Measurements from ENCODE around the gene GABBR2.

Gene GABBR2

DNA sequence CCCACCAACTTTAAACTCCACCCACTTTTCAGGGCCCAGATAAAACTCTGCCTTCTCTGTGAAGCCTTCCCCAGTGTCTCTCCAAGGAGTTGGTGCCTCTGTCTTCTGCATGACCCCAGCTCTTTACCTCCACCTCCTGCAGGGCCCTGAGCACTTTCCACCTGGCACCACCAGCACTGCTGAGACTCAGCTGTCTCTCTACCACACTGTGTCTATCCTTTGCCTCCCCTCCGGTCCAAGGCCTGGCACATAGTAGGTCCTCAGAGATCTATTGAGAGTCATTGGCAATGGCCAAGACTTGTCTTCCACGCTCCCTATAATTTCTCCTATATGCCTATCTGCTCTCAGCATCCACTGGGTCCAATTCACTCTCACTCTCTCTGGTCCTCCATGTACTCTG, 12.9 kb upstream of the GABBR2 start:
- no peak for DNase-seq (ENCODE audit: low read depth in 3 of 3)

DNA sequence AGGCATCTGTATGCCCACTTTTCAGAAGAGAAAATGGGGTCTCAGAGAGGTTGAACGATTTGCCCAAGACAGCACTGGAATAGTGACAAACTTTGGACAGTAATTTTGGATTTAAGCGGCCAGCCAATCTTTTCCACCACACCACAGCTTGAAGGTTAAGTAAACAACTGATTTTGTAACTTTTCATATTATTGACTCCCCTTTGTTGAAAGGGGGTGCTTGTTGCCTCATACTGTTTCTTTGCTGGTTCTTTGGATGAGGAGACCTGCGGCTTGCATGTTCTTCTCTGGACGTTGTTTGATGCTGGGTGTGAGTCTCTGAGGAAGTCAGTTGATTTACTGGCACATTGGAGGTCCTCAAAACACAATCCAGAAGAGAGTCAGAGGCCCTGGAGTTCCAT, 11.7 kb upstream of the GABBR2 start:
- DNase-seq (ENCODE audit: low read depth in 3 of 3), result no peak

DNA sequence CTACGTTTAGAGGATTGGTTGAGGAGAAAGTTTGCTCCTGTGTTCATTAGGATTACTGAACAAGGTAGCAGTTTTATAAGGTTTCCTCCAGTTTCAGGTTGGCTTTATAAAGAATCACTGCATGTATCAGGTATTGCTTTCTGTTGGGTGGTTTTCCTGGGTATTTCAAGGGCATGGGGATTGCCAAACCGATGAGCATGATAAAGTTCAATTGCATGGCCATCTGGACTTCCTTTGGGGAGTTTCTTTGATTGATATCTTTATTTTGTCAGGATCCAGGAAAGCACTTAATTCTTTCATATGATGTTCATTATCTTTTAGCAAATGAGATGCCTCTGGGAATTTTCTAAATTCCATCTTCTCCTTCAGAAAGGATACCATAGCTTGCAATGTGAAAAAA, 10.3 kb upstream of the GABBR2 start:
- no peak for DNase-seq (ENCODE audit: low read depth in 3 of 3)

DNA sequence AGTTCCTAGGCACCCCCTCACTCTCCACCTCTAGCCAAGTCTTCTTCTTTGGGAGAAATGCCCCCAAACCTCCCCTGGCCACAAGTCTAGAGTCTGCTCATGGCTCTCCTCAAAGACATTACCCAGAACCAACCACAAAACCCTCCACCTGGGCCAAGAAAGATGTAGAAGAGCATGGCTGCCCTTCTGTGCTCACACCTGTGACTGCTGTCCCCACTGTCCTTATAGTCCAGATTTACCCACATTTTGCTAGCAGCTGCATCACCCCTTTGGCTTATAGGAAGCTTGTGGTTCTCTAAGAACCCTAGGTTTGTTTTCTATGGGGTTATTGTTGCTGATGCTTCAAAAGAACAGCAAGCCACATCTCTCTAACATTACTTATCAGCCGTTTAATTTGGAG, 6.1 kb upstream of the GABBR2 start:
- no peak for DNase-seq (ENCODE audit: low read depth in 3 of 3)

DNA sequence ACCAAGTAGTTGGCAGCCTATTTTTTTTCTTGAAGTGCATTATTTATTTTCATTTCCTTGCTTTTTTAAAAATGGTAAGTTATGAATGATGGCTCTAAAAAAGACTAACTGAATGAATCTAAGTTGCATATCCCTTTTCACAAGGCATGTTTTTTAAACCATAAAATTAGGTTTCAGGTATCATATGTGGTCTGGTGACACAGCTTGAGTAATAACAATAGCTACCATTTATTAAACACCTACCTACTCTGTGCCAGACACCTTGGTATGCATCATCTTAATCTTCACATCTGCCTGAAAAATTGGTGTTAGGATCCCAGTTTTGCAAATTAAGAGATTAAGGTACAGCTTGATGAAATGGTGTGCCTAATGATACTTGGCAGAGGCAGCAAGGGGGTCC, 4.3 kb upstream of the GABBR2 start:
- DNase-seq (ENCODE audit: low read depth in 3 of 3), result no peak

DNA sequence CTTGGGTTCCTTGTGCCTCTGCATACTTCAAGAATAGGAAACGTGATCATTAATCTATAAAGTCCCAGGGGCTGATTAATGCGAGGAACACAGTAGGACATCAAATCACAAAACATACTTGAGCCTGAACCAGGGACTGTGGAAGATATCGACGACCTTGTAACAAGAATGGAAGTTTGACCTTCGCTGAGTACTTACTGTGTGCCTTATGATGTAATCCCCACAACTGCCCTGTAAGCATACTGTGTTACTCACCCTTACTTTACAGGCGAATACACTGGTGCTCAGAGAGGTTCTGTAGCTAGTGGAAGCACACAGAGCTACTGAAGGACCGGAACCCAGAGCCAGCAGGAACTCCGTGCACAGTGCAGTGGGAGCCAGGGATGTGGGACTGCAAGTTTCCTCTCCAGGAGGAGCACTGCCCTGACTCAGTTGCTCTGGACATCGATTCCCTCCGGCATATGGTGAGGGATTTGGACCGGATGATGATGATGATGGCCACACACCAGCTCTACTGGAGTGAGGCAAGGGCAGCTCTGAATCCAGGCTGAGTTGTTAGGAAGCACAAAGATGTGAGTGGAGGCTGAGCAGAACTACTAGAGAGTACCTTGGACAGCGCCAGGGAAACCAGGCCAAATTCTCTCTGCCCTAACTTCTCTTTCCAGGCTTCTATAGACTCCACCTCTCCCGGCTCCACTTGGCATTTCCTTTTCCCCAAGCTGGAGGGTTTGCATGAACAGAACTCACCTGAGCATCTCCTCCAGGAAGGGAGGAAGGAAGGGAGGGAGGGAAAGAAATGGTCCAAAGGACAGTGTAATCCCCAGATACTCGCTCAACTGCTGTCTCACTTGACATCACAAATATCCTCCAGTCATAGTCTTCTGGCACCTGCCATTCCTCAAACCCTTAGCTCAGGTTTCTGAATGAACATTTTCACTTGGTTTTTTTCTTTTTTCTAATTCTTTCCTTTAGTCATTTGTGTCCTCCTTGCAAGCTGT, 1.5 kb upstream of the GABBR2 start:
- DNase-seq (ENCODE audit: low read depth in 3 of 3), result no peak

DNA sequence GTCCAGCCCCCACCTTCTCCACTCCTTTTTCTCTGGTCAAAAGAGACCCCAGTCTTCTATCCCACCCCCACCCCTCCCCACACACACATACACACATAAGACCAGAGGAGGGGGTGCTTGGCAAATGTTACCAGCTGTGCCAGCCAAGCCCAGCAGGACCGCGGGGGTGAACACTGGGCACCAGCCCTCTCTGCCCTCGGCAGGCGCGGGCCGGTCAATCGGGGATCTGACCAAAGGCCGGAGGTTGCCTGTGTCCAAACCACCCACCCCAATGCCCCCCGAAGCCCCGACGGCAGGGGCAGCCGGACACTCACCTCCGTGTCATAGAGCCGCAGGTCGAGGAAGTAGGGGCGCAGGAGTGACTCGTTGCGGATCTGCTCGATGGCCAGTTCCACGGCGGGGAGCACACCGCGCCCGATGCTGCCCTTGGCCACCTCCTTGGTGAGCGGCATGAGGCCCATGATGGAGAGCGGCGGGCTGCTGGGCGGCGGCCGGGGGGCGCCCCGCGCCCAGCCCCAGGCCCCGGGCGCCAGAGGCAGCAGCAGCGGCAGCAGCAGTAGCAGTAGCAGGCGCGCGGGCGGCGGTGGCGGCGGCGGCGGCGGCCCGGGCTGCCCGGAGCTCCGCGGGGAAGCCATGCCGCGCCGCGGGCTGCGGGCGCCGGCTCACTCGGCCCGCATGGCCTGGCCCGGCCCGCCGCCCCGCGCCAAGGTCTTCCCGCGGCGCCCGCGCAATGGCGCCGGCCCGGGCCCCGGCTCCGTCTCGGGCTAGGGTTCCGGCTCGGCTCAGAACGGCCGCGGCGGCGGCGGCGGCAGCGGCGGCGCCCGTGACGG, 417 bp downstream of the GABBR2 start:
- no peak for DNase-seq (ENCODE audit: low read depth in 3 of 3)

DNA sequence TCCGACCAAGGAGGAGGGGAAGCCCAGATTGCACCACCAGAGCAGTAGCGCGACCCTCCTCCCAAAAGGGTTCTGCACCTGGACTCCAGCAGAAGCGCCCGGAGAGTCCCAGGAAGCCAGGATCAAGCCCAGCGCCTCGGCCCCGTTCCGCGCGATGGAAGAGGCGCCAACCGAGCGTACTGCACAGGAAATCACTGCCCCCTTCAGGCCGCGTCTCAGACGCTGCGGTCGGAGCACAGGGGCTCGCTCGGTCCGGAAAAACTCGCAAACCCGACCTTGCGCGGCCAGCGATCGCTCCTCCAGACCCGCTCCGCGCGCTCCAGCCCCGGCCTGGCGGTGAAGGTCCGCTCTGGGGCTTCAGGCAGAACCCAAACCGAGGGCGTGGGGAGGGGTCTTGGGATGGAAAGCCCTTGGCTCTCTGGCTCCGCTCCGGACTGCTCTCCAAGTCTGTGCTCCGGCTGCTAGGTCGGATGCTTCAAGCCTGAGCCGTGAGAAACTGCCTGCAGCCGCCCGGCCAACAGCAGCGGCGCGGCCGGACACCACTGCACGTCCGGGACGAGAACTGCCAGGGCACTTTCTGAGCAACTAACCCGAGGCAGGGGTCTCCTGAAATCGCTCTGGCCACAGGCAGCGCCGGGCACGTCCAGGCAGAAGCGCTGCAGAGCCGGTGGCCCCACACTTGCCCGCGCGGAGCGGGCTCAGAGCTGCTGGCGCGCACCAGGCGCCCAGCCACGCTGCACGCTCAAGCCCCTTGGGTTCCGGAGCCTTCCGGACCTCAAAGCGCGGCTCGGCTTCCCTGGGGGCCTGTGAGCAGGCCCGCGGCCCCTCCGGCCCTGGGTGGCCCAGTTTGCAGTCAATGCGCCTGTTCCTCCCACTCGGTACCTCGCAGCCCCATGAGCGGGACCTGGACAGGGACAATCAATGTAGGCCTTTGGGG, 1.3 kb downstream of the GABBR2 start:
- peak in 1 of 3 experiments; percentile 26 for DNase-seq (ENCODE audit: low read depth in 3 of 3)

DNA sequence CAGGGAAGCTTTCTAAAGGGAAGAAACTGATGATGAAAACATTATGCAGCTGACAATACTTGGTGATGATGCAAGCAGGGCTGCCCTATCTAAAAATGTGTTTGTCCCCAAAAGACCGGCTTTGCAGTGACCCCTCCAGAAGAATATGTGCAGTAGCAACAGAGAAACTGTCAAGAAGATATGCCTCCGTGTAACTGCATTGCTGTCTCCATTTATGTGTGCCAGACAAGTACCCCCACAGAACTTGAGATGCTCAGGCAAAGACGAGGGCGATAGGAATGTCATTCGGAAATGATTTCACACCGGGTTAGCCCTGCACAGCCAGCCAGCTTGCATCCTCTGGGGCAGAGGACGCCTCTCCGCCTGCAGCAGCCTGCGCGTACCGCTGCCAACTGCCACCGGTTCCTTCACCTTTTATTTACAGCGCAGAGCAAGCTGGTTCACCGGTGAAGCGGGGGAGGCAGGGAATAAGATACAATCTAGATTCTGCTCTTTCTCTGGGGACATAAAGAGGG, 2.0 kb downstream of the GABBR2 start:
- no peak for DNase-seq (ENCODE audit: low read depth in 3 of 3)

DNA sequence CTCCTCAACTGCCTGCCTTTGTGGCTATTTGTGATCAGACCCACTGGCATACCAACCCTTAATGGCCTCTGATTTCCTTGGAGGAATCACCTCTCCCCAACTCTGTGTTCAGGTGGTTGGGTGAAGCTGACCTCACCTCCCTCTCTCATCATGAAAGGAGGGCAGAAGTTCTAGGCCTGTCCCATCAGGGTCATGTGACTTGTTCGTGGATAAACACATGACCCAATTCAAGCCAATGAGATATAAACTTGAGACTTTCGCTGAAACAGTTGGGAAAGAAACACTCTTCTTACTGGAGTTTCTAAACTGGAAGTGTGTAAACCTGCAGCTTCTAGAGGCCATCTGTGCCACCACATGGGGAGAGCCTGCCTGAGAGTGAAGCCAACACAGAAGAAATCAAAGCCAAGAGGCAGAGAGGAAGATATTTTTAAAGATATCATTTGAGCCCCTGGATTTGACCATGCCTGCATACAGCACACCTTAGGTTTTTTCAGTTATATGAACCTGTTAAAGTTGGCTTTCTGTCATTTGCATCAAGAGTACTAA, 5.8 kb downstream of the GABBR2 start:
- no peak for DNase-seq (ENCODE audit: low read depth in 3 of 3)

DNA sequence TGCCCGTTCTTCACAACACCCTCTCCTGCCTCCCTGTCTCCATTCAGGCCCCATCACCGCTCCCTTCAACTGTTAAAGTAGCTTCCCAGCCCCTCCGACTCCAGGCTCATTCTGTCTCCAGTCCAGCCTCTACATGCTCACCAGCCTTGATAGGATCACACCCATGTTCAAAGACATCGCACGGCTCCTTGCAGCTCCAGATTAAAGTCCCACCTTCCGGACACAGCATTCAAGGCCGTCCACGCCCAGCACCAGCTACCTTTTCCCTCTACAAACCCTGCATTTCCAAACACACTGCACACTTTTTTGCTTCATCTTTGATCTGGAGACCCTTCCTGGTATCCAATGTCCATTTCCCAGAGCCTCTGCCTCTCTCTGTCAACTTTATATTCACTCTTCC, 6.4 kb downstream of the GABBR2 start:
- no peak for DNase-seq (ENCODE audit: low read depth in 3 of 3)

DNA sequence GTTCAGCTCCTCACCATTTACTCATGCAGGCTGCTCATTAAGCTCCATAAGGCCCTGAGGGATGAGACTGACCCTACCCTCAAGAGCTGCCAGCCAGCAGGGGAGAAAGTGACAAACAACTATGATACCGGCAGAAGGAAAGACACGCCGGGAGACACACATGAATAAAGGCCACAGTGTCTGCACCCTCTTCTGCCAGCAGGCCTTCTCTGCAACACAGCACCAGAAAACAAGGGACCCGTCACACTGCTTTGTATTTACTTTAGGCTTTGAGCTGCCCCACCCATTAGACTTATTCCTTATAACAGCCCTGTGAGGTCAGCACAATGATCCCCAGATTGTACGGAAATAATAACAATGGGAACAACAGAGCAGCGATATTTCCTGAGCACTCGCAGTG, 7.2 kb downstream of the GABBR2 start:
- no peak for DNase-seq (ENCODE audit: low read depth in 3 of 3)

DNA sequence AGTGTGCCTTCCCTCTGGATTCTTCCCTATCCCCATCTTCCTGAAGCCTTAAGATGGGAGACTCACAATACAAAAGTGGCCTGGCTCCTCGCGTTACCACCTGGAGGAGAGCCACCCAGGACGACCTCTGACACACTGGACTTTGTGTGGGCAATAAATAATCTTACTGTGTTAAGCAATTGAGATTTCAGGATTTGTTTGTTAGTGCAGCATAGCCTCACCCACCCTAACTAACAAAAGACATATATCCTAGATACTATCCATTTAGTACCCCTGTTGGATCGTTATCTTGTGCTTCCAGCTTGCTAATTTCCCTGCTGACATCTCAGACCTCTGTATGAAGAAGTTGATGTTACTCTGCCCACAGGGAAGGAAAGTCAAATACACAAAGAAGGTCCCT, 7.9 kb downstream of the GABBR2 start:
- no peak for DNase-seq (ENCODE audit: low read depth in 3 of 3)

DNA sequence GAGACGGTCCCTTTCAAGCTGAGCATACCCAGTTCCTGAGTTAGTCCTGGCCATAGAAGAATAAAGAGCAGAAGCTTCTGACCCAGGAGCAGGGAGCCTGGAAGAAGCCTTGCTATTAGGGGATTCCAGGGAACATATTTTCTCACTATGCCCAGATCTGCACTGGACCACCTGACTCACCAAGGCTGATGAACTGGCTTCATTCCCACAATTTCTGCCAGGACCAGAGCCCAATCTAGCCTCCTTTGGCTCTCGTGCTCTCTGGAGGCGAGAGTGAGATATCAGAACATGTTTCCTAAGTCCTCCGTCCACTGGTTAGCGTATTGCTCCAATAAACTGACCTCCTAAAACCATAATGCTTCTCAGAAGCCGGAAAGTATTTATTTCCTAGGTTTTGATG, 9.9 kb downstream of the GABBR2 start:
- DNase-seq (ENCODE audit: low read depth in 3 of 3), result no peak

DNA sequence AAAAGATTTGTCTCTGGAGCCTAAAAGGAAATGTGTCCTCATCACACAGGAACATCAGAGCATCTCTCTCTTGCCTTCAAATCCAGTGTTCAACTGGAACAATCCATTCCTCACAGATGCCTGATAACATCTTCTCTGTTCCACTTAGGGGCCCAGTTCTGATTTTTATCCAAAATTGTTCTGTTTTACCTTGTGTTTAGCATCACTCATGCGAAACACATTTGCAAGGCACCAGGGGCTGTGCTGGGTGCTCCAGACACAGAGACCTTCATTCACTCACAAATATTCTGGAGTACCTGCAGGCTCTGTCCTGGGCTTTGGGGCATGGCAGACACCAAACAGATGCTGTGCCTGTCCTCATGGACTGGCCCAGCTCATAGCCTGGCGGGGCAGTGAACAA, 13.8 kb downstream of the GABBR2 start:
- DNase-seq (ENCODE audit: low read depth in 3 of 3), result no peak

DNA sequence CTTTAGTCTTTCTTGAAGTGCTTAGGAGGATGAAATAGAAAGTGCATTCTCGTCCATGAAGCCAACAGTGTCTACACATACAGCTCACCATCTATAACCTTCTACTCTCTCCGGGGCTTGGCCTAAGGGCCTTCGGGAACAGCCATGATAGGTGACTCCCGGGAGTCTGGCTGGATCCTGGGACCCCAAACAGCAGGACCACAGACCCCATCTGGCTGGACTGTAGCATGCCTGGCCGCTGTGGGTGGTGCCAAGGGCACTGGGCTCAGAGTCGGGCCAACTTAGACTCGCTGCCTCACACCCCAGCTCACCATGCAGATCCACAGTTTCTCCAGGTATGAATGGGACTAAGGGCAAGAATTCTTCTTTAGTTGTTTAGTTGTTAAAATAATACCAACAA, 16.3 kb downstream of the GABBR2 start:
- no peak for DNase-seq (ENCODE audit: low read depth in 3 of 3)

DNA sequence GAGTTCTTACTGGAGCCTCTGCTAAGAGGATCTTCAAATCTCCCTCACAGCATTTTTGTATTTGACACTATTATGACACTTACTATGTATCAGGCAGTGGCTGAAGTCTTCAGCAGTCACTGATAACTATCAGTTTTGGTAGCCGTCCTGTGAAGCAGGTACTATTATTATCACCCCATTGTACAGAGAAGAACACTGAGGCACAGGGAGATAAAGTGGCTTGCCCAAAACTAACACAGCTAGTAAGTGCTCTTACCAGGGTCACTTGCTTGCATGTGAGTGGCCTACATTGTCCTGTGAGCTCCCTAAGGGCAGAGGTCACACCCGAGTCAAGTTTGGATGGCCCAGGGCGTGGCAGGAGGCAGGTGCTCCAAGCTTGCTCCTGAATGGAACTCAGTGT, 16.8 kb downstream of the GABBR2 start:
- no peak for DNase-seq (ENCODE audit: low read depth in 3 of 3)

DNA sequence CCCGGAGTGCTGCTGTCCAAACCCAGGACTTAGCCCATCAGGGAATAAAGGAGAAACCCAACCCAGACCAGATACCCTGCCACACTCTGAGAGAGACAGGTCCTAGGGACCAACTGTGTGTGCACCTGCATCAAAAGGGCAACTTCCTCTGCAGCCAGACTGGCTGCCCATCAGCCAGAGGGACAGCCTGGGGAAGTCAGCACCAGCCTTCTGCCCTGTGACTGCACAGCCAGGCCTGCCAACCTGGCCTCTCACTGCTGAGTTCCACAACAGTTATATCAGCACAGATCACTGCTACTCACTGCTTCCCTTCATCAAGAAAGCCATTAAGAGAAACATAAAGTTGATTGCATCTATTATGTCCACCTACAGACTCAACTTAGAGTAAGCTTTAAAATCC, 18.0 kb downstream of the GABBR2 start:
- no peak for DNase-seq (ENCODE audit: low read depth in 3 of 3)

DNA sequence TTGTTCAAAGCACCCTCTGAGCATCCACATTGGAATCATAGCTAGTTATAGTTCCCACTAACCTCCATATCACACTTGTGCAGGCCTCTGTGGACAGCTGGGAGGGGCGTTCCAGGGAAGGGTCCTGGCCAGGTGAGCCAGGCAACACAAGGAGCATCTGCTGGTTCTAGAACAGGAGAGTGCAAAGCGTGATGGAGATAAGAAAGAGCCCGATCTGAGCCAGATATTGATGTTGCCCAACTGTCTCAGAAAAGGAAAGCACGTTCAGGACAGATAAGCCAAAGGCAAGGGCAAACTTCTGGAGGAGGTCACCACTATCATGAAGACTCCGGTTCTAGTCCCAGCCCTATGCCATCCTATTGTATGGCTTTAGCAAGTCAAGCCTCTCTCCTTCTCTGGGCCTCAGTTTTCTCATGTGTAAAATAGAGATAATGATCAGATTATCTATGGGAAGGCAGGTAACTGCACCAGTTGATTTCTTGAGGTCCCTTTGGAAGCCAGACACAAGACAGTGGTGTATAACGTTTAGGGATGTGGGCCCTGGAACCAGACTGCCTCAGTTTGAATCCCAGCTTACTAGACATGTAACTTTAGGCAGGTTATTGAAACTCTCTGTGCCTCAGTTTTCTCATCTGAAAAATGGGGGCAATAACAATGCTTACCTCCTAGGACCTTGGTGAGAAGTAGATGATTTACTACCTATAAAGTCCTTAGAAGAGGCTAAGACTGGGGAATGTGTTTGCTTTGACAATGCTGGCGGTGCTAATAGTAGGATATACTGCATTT, 19.8 kb downstream of the GABBR2 start:
- DNase-seq (ENCODE audit: low read depth in 3 of 3), result no peak

DNA sequence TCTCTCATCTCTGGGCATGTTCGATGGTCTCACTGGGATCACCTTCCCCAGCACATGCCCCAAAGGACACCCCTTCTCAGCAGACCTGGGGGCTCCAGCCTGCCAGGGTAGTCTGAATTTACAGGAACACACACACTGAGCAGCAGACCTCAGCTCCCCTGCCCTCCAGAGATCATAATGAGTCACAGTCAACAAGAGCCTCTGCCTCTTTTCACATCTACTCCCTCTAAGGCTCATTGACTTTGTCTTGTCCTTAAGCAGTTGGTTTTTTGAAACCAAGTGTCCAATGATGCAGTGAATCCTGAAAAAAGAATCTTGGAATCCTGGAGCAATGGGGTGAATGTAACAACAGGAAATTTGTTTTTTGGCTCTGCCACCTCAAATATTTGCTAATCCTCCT, 20.8 kb downstream of the GABBR2 start:
- DNase-seq (ENCODE audit: low read depth in 3 of 3), result no peak
